ENCODE data around the gene ACY1. TPM values are rescaled to one million over a fixed set of nuclear protein-coding genes. Genes with fewer than 3 reads are reported as not detected.

ACY1 gene
- total and polyA plus RNA-seq, 2 of the 13 experiments (the other 11 are each of a cell fraction or from before 2014, with no cell fraction given): 113 to 162 TPM

- peak; percentile 85; the same call in 1 of the 2 replicates for TF ChIP-seq ZHX2 (IDR thresholded peaks at IDR 0.05; ENCODE audit: low read depth)
- TF ChIP-seq ZHX2 (CRISPR knock-in tag; IDR thresholded peaks at IDR 0.05; ENCODE audit: borderline replicate concordance): peak; percentile 64; the same call in 1 of the 2 replicates
- TF ChIP-seq, protein P1, sequence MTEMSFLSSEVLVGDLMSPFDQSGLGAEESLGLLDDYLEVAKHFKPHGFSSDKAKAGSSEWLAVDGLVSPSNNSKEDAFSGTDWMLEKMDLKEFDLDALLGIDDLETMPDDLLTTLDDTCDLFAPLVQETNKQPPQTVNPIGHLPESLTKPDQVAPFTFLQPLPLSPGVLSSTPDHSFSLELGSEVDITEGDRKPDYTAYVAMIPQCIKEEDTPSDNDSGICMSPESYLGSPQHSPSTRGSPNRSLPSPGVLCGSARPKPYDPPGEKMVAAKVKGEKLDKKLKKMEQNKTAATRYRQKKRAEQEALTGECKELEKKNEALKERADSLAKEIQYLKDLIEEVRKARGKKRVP (CRISPR knock-in tag; IDR thresholded peaks at IDR 0.05): peak in 1 of 2 experiments; percentile 68; a peak in 1 of 4 replicates
- 0 out of 2 replicates have a peak, but pooled peaks have one; percentile 58 for TF ChIP-seq SSRP1 (CRISPR knock-in tag; IDR thresholded peaks at IDR 0.05)
- TF ChIP-seq ARHGAP35 (CRISPR knock-in tag; IDR thresholded peaks at IDR 0.05; ENCODE audit: borderline replicate concordance): no peak
- no peak for TF ChIP-seq CHD2 (IDR thresholded peaks at IDR 0.05; ENCODE audit: low read depth, low read length)
- TF ChIP-seq, protein P2, sequence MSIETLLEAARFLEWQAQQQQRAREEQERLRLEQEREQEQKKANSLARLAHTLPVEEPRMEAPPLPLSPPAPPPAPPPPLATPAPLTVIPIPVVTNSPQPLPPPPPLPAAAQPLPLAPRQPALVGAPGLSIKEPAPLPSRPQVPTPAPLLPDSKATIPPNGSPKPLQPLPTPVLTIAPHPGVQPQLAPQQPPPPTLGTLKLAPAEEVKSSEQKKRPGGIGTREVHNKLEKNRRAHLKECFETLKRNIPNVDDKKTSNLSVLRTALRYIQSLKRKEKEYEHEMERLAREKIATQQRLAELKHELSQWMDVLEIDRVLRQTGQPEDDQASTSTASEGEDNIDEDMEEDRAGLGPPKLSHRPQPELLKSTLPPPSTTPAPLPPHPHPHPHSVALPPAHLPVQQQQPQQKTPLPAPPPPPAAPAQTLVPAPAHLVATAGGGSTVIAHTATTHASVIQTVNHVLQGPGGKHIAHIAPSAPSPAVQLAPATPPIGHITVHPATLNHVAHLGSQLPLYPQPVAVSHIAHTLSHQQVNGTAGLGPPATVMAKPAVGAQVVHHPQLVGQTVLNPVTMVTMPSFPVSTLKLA (IDR thresholded peaks at IDR 0.05): no peak
- TF ChIP-seq HBP1 (CRISPR knock-in tag; IDR thresholded peaks at IDR 0.05; ENCODE audit: low read depth): peak; percentile 48; the same call in 1 of the 2 replicates
- TF ChIP-seq ELF3 (CRISPR knock-in tag; IDR thresholded peaks at IDR 0.05): peak; percentile 90
- TF ChIP-seq ZNF142 (CRISPR knock-in tag; IDR thresholded peaks at IDR 0.05): peak; percentile 77; the same call in 1 of the 2 replicates
- peak; percentile 83 for TF ChIP-seq ZNF431 (CRISPR knock-in tag; IDR thresholded peaks at IDR 0.05; ENCODE audit: borderline replicate concordance, low read depth)
Observed at GRCh38 chr3:51995346-51996163, 12.2 kb downstream of the ACY1 start, which contains the start of gene RPL29 (continued).

Data from HepG2 (cell line).